Thyroid gland (tissue), 4 donors: ENCODE measurements around the gene RPRD1B.

Experiments used
- POLR2A ChIP-seq, 2 donors: fragments of 450-650 bp; IDR thresholded peaks; one replicate each; pipeline ENCODE4 v1.6.1; 2017; ENCODE audit warnings: antibody characterized with exemption in 2 of 2, mild to moderate bottlenecking in 2 of 2, moderate library complexity in 1 of 2
- TF ChIP-seq, protein P1 (sequence below), 6 experiments: fragments of 200-600 bp in 3 of 6; fragments of 450-650 bp in 3 of 6; sonication (generic) in 3 of 6; IDR thresholded peaks; one replicate each; pipeline ENCODE4 v1.5.1; 2016 to 2019; ENCODE audit warnings: antibody characterized with exemption in 6 of 6, mild to moderate bottlenecking in 2 of 6, inconsistent platforms in 1 of 6, moderate library complexity in 1 of 6

DNA sequence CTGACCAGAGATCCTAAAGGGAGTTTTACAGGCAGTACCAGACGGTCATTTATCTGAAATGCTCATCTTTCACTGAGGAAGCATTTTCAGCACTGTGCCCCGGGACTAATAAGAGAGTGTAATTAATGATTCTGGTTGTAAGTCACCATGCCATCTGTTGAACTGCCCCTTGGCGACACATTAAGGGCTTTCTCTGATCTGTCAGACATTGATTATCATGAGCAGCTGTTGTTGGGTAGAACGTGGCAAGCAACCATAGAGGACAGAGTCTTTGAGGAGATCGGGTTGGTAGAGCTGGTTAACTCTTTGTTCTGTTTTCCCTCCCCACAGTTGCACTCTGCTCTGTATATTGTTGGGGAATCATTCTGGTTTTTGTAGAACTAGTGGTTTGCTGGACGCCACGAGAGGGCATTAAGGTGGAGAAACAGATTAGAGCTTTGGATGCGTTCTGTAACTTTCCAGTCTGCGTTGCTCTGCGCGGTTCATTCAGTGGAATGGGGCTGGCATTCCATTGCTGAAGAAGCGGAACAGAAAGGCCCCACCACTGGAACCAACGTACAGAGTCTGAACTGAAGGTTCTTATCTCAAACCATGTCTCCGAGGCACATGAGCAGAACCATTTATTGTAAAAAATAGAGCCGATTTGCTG, 34.3 kb downstream of the RPRD1B start:
- TF ChIP-seq, protein P1, sequence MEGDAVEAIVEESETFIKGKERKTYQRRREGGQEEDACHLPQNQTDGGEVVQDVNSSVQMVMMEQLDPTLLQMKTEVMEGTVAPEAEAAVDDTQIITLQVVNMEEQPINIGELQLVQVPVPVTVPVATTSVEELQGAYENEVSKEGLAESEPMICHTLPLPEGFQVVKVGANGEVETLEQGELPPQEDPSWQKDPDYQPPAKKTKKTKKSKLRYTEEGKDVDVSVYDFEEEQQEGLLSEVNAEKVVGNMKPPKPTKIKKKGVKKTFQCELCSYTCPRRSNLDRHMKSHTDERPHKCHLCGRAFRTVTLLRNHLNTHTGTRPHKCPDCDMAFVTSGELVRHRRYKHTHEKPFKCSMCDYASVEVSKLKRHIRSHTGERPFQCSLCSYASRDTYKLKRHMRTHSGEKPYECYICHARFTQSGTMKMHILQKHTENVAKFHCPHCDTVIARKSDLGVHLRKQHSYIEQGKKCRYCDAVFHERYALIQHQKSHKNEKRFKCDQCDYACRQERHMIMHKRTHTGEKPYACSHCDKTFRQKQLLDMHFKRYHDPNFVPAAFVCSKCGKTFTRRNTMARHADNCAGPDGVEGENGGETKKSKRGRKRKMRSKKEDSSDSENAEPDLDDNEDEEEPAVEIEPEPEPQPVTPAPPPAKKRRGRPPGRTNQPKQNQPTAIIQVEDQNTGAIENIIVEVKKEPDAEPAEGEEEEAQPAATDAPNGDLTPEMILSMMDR (IDR thresholded peaks at IDR 0.05) = no peak
- no peak for TF ChIP-seq POLR2A (IDR thresholded peaks at IDR 0.05)
